Kidney epithelial cell (primary cell): ENCODE measurements around the gene PSMA8. TPM values are rescaled to one million over a fixed set of nuclear protein-coding genes. Genes with fewer than 3 reads are reported as not detected.
"Not testable (repeated sequence)": the region's sequence is repeated elsewhere in the genome, so short reads cannot be mapped to it uniquely, and the experiment has no call there.

Experiments
- DNase-seq: peaks from one replicate; pipeline ENCODE4 v3.0.0-alpha.2; 2010; ENCODE audit warnings: low read depth
- H3K27me3 ChIP-seq: 2 replicates; pipeline ENCODE4 v1.6.0; 2011; ENCODE audit warnings: low read length; ENCODE audit not compliant: control insufficient read depth, insufficient read depth
- H3K36me3 ChIP-seq: 2 replicates; pipeline ENCODE4 v1.5.1; 2011; ENCODE audit warnings: low read length; ENCODE audit not compliant: control insufficient read depth, insufficient read depth
- H3K4me3 ChIP-seq: 2 replicates; pipeline ENCODE4 v1.5.1; 2011; ENCODE audit warnings: low read depth, mild to moderate bottlenecking, control low read depth, low read length
- CTCF ChIP-seq: IDR thresholded peaks from 2 replicates; pipeline ENCODE4 v1.5.1; 2011; ENCODE audit warnings: mild to moderate bottlenecking, moderate library complexity, low read length, control low read depth, inconsistent platforms; ENCODE audit not compliant: insufficient read depth, poor library complexity, severe bottlenecking
- total RNA-seq: library from RNA; depleted of rRNA; stranded (reverse); fragments of >200 nt; gene quantifications from 2 replicates; pipeline ENCODE4 v1.2.3, GENCODE V29; 2015

The PSMA8 gene
- total RNA-seq, 1 donor from 2014 or later, result not detected

- H3K36me3 ChIP-seq, result no peaks in the 10 kb centered on the region
- DNase-seq, result no peak
- TF ChIP-seq CTCF, result no peak
- no peak overlapping the region for H3K4me3 ChIP-seq
- H3K27me3 ChIP-seq, result no peaks in the 10 kb centered on the region
These were observed 23.7 kb downstream of the PSMA8 start for GRCh38 chr18:26157326-26157725.

- TF ChIP-seq CTCF, result no peak
- DNase-seq, result no peak
- Histone ChIP-seq H3K4me3 (no peak overlapping the region), H3K36me3 (no peaks in the 10 kb centered on the region), H3K27me3 (no peaks in the 10 kb centered on the region)
These were observed 25.7 kb downstream of the PSMA8 start for GRCh38 chr18:26159353-26159752.

- Histone ChIP-seq H3K36me3 (no peaks in the 10 kb centered on the region), H3K27me3 (no peaks in the 10 kb centered on the region), H3K4me3 (no peak overlapping the region)
- no peak for TF ChIP-seq CTCF
- DNase-seq, result no peak
These were observed 30.9 kb downstream of the PSMA8 start for GRCh38 chr18:26164571-26164970.

DNA sequence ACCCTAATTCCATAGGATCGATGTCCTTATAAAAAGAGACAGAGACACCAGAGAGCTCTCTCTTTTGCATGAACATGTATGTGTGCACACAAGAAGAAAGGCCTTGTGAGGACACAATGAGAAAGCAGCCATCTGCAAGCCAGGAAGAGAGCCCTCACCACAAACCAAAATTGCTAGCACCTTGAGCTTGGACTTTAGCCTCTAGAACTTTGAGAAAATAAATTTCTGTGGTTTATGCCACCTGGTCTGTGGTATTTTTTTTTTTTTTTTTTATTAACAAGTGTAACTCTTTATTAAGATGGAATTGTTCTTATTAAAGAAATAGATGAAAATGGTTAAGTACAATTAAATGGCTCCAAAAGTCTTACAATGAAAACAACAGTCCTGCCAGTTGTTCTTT lies 33.9 kb downstream of the PSMA8 start:
- H3K36me3 ChIP-seq, H3K4me3 ChIP-seq, DNase-seq, H3K27me3 ChIP-seq: not testable (repeated sequence)

- no peak overlapping the region for H3K4me3 ChIP-seq
- TF ChIP-seq CTCF, result no peak
- H3K27me3 ChIP-seq, result no peaks in the 10 kb centered on the region
- no peak for DNase-seq
- no peaks in the 10 kb centered on the region for H3K36me3 ChIP-seq
These were observed 41.8 kb downstream of the PSMA8 start for GRCh38 chr18:26175481-26175880.

DNA sequence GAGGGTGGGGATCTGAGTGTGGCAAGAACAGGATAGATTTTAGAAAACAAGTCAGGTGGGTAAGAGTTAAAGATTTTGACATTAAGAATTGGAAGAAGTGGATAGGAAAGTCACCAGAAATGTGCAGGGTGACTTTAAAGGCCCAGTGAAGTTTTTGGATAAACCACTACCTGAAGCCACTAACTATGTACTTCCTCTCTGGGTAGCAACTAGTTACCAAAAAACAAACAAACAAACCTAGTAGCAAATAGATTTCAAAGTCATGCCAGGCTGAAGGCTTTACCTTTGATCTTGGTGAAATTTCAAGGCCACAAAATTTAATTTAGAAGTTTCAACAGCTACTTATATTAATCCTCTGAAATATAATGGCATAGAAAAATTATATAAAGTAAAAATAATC lies 42.5 kb downstream of the PSMA8 start:
- H3K27me3 ChIP-seq, result no peaks in the 10 kb centered on the region
- no peak for TF ChIP-seq CTCF
- H3K36me3 ChIP-seq, result no peaks in the 10 kb centered on the region
- no peak for DNase-seq
- no peak overlapping the region for H3K4me3 ChIP-seq
